MCF 10A (cell line): ENCODE measurements around the gene KAT2A. TPM values are rescaled to one million over a fixed set of nuclear protein-coding genes. Genes with fewer than 3 reads are reported as not detected.

Experiments used
- BruUV-seq: library from RNA; stranded (reverse); fragments of 400-500 nt; replicated peaks from 2 replicates; lab custom pipeline; 2021; lab: Mats Ljungman, UMichigan
- CTCF ChIA-PET: fragments of 300-600 bp; sonication (Branson Sonifier 250); formaldehyde crosslinking; extraction: SDS; loops from one replicate; lab custom pipeline; 2021; ENCODE audit warnings: antibody characterized with exemption, inconsistent platforms; lab: Yijun Ruan, JAX
- POLR2A ChIA-PET: fragments of 300-600, 350-650 bp; sonication (Branson Sonifier 250); formaldehyde crosslinking; extraction: SDS; loops from one replicate; lab custom pipeline; 2020; ENCODE audit warnings: antibody characterized with exemption, inconsistent platforms; lab: Yijun Ruan, JAX
- DNase-seq: peaks from one replicate; pipeline ENCODE4 v3.0.0-alpha.2; 2018; ENCODE audit not compliant: unreplicated experiment
- H3K27ac Mint-ChIP-seq: one replicate; pipeline ENCODE4 v1.8.0; 2022; ENCODE audit warnings: mild to moderate bottlenecking, low read depth, mixed read lengths; ENCODE audit not compliant: unreplicated experiment
- H3K27me3 Mint-ChIP-seq: one replicate; pipeline ENCODE4 v1.8.0; 2022; ENCODE audit warnings: mixed read lengths; ENCODE audit not compliant: insufficient read depth, unreplicated experiment
- H3K36me3 Mint-ChIP-seq: one replicate; pipeline ENCODE4 v1.8.0; 2022; ENCODE audit warnings: mild to moderate bottlenecking, moderate library complexity, mixed read lengths; ENCODE audit not compliant: insufficient read depth, unreplicated experiment
- H3K4me1 Mint-ChIP-seq: one replicate; pipeline ENCODE4 v1.8.0; 2022; ENCODE audit warnings: mixed read lengths; ENCODE audit not compliant: insufficient read depth, unreplicated experiment
- H3K4me3 Mint-ChIP-seq: one replicate; pipeline ENCODE4 v1.8.0; 2022; ENCODE audit warnings: mild to moderate bottlenecking, moderate library complexity, mixed read lengths; ENCODE audit not compliant: unreplicated experiment
- H3K9me3 Mint-ChIP-seq: one replicate; pipeline ENCODE4 v1.8.0; 2022; ENCODE audit warnings: mixed read lengths; ENCODE audit not compliant: unreplicated experiment
- CTCF ChIP-seq: fragments of 200-600 bp; IDR thresholded peaks from one replicate; pipeline ENCODE4 v1.8.0; 2022; ENCODE audit warnings: antibody characterized with exemption, mild to moderate bottlenecking; ENCODE audit not compliant: unreplicated experiment
- intact Hi-C: fragments of 100-400 bp; cut with micrococcal nuclease; formaldehyde crosslinking; loops from 2 replicates; pipeline ENCODE4 v1.14.1; 2022
- total RNA-seq: library from RNA; stranded (reverse); gene quantifications from 2 replicates; pipeline ENCODE4 v1.2.3, GENCODE V29; 2022

Gene KAT2A
- total RNA-seq, 1 experiment from 2014 or later = 44.6 TPM

GRCh38 chr17:42126836-42127235 lies 5.7 kb upstream of the KAT2A start:
- Mint-ChIP-seq H3K4me3 (no peak overlapping the region), H3K36me3 (peaks cover 63% of the 10 kb centered on the region), H3K27me3 (no peaks in the 10 kb centered on the region), H3K4me1 (no peaks in the 10 kb centered on the region), H3K27ac (no peak overlapping the region), H3K9me3 (no peaks in the 10 kb centered on the region)
- ChIA-PET CTCF (interaction anchor here (0.6 kb wide), 1 partner anchor 102 kb away, joined by 3 read pairs; no protein-coding TSS in a partner anchor), POLR2A (no interaction called here)
- intact Hi-C loops = no loop called here
- no peak for TF ChIP-seq CTCF
- no TSS peak for BruUV-seq
- DNase-seq = no peak

- intact Hi-C loops = no loop called here
- Mint-ChIP-seq H3K4me3 (no peak overlapping the region), H3K9me3 (no peaks in the 10 kb centered on the region), H3K4me1 (no peaks in the 10 kb centered on the region), H3K36me3 (peaks cover 58% of the 10 kb centered on the region), H3K27me3 (no peaks in the 10 kb centered on the region), H3K27ac (no peak overlapping the region)
- BruUV-seq = no TSS peak
- ChIA-PET CTCF (no interaction called here), POLR2A (no interaction called here)
- TF ChIP-seq CTCF = no peak
- no peak for DNase-seq
These were observed 4.4 kb upstream of the KAT2A start for GRCh38 chr17:42125565-42125964.

GRCh38 chr17:42124256-42124655 lies 3.1 kb upstream of the KAT2A start:
- Mint-ChIP-seq H3K4me1 (peaks cover 6% of the 10 kb centered on the region), H3K4me3 (no peak overlapping the region), H3K27ac (no peak overlapping the region), H3K27me3 (no peaks in the 10 kb centered on the region), H3K9me3 (no peaks in the 10 kb centered on the region), H3K36me3 (peaks cover 46% of the 10 kb centered on the region)
- TF ChIP-seq CTCF = no peak
- CTCF ChIA-PET = interaction anchor here (1.8 kb wide), 1 partner anchor 11 kb away, joined by 5 read pairs; no protein-coding TSS in a partner anchor
- intact Hi-C loops = loop anchor here (5.0 kb wide), 1 partner anchor 403 kb away; no protein-coding TSS in a partner anchor
- DNase-seq = no peak
- BruUV-seq = no TSS peak
- POLR2A ChIA-PET = interaction anchor here (1.2 kb wide), 1 partner anchor 158 kb away, joined by 3 read pairs; the partner anchor contains the start of gene CNP

GRCh38 chr17:42122371-42123303 lies 1.5 kb upstream of the KAT2A start, which contains the start of gene HSPB9:
Gene HSPB9, plus strand, starts transcription at chr17:42122804. Its CDS starts 47 bp downstream, at chr17:42122851.
- H3K9me3 Mint-ChIP-seq = no peaks in the 10 kb centered on the region
- POLR2A ChIA-PET = interaction anchor here (0.6 to 2.6 kb wide), 3 partner anchors 10 to 157 kb away, joined by 3 to 11 read pairs (median 3); partner anchors contain the start of genes CNP and NKIRAS2
- no peak for DNase-seq
- peak within 1 kb of the TSS; percentile 53 for H3K4me3 Mint-ChIP-seq
- no TSS peak for BruUV-seq
- H3K36me3 Mint-ChIP-seq = peaks cover 49% of the 10 kb centered on the region
- H3K27me3 Mint-ChIP-seq = no peaks in the 10 kb centered on the region
- H3K27ac Mint-ChIP-seq = no peak within 1 kb of the TSS
- CTCF ChIA-PET = interaction anchor here (0.6 to 1.4 kb wide), 3 partner anchors 66 to 312 kb away, joined by 3 to 4 read pairs (median 3); no protein-coding TSS in a partner anchor
- intact Hi-C loops = loop anchor here (5.0 kb wide), 1 partner anchor 405 kb away; no protein-coding TSS in a partner anchor
- TF ChIP-seq CTCF = no peak
- peaks cover 6% of the 10 kb centered on the region for H3K4me1 Mint-ChIP-seq
